PC-9 (cell line): Measurements from ENCODE around the gene ELP5. TPM values are rescaled to one million over a fixed set of nuclear protein-coding genes. Genes with fewer than 3 reads are reported as not detected.

Source experiments
- BruUV-seq: library from RNA; stranded (reverse); fragments of 400-500 nt; replicated peaks from 2 replicates; lab custom pipeline; 2021; lab: Mats Ljungman, UMichigan
- CTCF ChIA-PET: fragments of 300-600 bp; sonication (Branson Sonifier 250); formaldehyde crosslinking; loops from one replicate; lab custom pipeline; 2022; ENCODE audit warnings: antibody characterized with exemption; lab: Charles Lee
- POLR2A ChIA-PET: fragments of 300-600 bp; sonication (Branson Sonifier 250); formaldehyde crosslinking; loops from one replicate; lab custom pipeline; 2022; ENCODE audit warnings: antibody characterized with exemption; ENCODE audit not compliant: unreplicated experiment; lab: Charles Lee
- DNase-seq, 2 experiments: peaks; one replicate each; pipeline versions ENCODE4 v3.0.0 to v3.0.0-alpha.2; 2015 to 2022; ENCODE audit warnings: mixed read lengths in 1 of 2
- H2AFZ ChIP-seq: fragments of 200-600 bp; sonication (generic); 2 replicates; pipeline ENCODE4 v1.8.1; 2017; ENCODE audit warnings: antibody characterized with exemption
- H3F3A ChIP-seq: fragments of 200-600 bp; sonication (generic); 2 replicates; pipeline ENCODE4 v1.8.1; 2017; ENCODE audit warnings: antibody characterized with exemption, mild to moderate bottlenecking, low read depth; ENCODE audit not compliant: insufficient read depth
- H3K27ac ChIP-seq: fragments of 200-600 bp; sonication (generic); 2 replicates; pipeline ENCODE4 v1.6.1; 2016; ENCODE audit warnings: mixed run types
- H3K27me3 ChIP-seq: fragments of 200-600 bp; sonication (generic); 2 replicates; pipeline ENCODE4 v1.6.1; 2016; ENCODE audit warnings: low read depth, mixed run types; ENCODE audit not compliant: insufficient read depth
- H3K36me3 ChIP-seq: fragments of 200-600 bp; sonication (generic); 2 replicates; pipeline ENCODE4 v1.6.1; 2016; ENCODE audit warnings: low read depth, mixed run types
- H3K4me1 ChIP-seq: fragments of 200-600 bp; sonication (generic); replicated peaks from 2 replicates; pipeline ENCODE4 v1.6.1; 2016; ENCODE audit warnings: mixed run types; ENCODE audit not compliant: insufficient read depth
- H3K4me2 ChIP-seq: fragments of 200-600 bp; sonication (generic); 2 replicates; pipeline ENCODE4 v1.6.1; 2017; ENCODE audit warnings: mixed run types
- H3K4me3 ChIP-seq: fragments of 200-600 bp; sonication (generic); 2 replicates; pipeline ENCODE4 v1.6.1; 2016; ENCODE audit warnings: mixed run types
- H3K79me2 ChIP-seq: fragments of 200-600 bp; sonication (generic); 2 replicates; pipeline ENCODE4 v1.6.1; 2017; ENCODE audit warnings: low read depth, mixed run types
- H3K9me2 ChIP-seq: fragments of 200-600 bp; sonication (generic); 2 replicates; pipeline ENCODE4 v1.8.1; 2017; ENCODE audit warnings: mild to moderate bottlenecking; ENCODE audit not compliant: insufficient read depth
- H3K9me3 ChIP-seq: fragments of 200-600 bp; sonication (generic); 2 replicates; pipeline ENCODE4 v1.8.1; 2016; ENCODE audit warnings: low read depth; ENCODE audit not compliant: insufficient read depth
- H4K20me1 ChIP-seq: fragments of 200-600 bp; sonication (generic); 2 replicates; pipeline ENCODE4 v1.8.1; 2017; ENCODE audit not compliant: insufficient read depth
- CTCF ChIP-seq: fragments of 200-600 bp; sonication (generic); conservative IDR thresholded peaks from 2 replicates; pipeline ENCODE4 v1.6.1; 2017; ENCODE audit warnings: mixed run types, antibody characterized with exemption, mild to moderate bottlenecking, moderate library complexity
- EZH2 ChIP-seq: fragments of 200-600 bp; sonication (generic); IDR thresholded peaks from 2 replicates; pipeline ENCODE4 v1.8.0; 2017; ENCODE audit warnings: antibody characterized with exemption, low read depth
- intact Hi-C: fragments of 100-400 bp; cut with micrococcal nuclease; formaldehyde crosslinking; loops from one replicate; pipeline ENCODE4 v1.10.0; 2022; ENCODE audit not compliant: unreplicated experiment
- microRNA-seq: library from miRNA; unstranded; fragments of <30 nt; microRNA quantifications from one replicate; pipeline ENCODE4 v1.2.0, GENCODE V29; 2021; ENCODE audit warnings: borderline number of aligned reads, borderline replicate concordance
- total RNA-seq: library from RNA; stranded (reverse); gene quantifications from 2 replicates; pipeline ENCODE4 v1.2.3, GENCODE V29; 2021

ELP5 gene
- total RNA-seq, 1 experiment from 2014 or later: 45.1 TPM

GRCh38 chr17:7307686-7308624 is 55.9 kb downstream of the ELP5 start:
- peaks cover 37% of the 10 kb centered on the region for H3K36me3 ChIP-seq
- H2AFZ ChIP-seq: no peak overlapping the region
- H3K27ac ChIP-seq: peak overlapping the region; percentile 96
- H3K79me2 ChIP-seq: peaks cover 51% of the 10 kb centered on the region
- no peaks in the 10 kb centered on the region for H3K9me2 ChIP-seq
- H3K27me3 ChIP-seq: no peaks in the 10 kb centered on the region
- H3K4me1 ChIP-seq: peaks cover 26% of the 10 kb centered on the region
- no peaks in the 10 kb centered on the region for H3K9me3 ChIP-seq
- BruUV-seq: no TSS peak
- peak overlapping the region; percentile 98 for H3K4me2 ChIP-seq
- H4K20me1 ChIP-seq: peaks cover 40% of the 10 kb centered on the region
- intact Hi-C loops: loop anchor here (1.0 to 5.0 kb wide), 5 partner anchors 21 to 381 kb away; partner anchors contain the start of genes CLDN7, NEURL4, POLR2A and WRAP53
- TF ChIP-seq CTCF (no peak), EZH2 (no peak)
- ChIA-PET POLR2A (no interaction called here), CTCF (no interaction called here)
- peaks cover 65% of the 10 kb centered on the region for H3F3A ChIP-seq
- DNase-seq: peak in 1 of 2 experiments; percentile 33
- H3K4me3 ChIP-seq: peak overlapping the region; percentile 86

GRCh38 chr17:7308625-7309433 is 56.8 kb downstream of the ELP5 start:
- peaks cover 33% of the 10 kb centered on the region for H3K4me1 ChIP-seq
- BruUV-seq: TSS peak; percentile 81

More at GRCh38 chr17:7308625-7309433, 56.8 kb downstream of the ELP5 start:
- peak; percentile 77 to 84 for DNase-seq
- Histone ChIP-seq H3K36me3 (peaks cover 42% of the 10 kb centered on the region), H2AFZ (no peak overlapping the region), H3F3A (peaks cover 73% of the 10 kb centered on the region), H3K9me2 (no peaks in the 10 kb centered on the region), H3K4me3 (peak overlapping the region; percentile 86), H4K20me1 (peaks cover 49% of the 10 kb centered on the region), H3K9me3 (no peaks in the 10 kb centered on the region), H3K27me3 (no peaks in the 10 kb centered on the region), H3K4me2 (peak overlapping the region; percentile 98), H3K79me2 (peaks cover 58% of the 10 kb centered on the region), H3K27ac (peak overlapping the region; percentile 96)
- TF ChIP-seq EZH2 (no peak), CTCF (no peak)
- ChIA-PET POLR2A (no interaction called here), CTCF (interaction anchor here (0.6 kb wide), 1 partner anchor 68 kb away, joined by 5 read pairs; no protein-coding TSS in a partner anchor)
- intact Hi-C loops: loop anchor here (2.0 to 5.0 kb wide), 4 partner anchors 20 to 380 kb away; partner anchors contain the start of genes CLDN7, NEURL4 and WRAP53

Small RNAs within 50 kb of the gene (microRNA-seq; reads per million reads assigned to microRNA genes)
- 3,905 reads per million, percentile 86 among the genes with 10 or more reads in this experiment for gene MIR324

Other genes with a start within 250 kb of the ELP5 start
- gene RNASEK, start 239.6 kb upstream of the ELP5 start, total RNA-seq: 196 and 301 TPM in 2 replicates
- gene BCL6B, start 229.2 kb upstream of the ELP5 start, total RNA-seq: 0.28 and 0.48 TPM in 2 replicates
- gene SLC16A13, start 216.2 kb upstream of the ELP5 start, total RNA-seq: 33.4 and 40.6 TPM in 2 replicates
- gene SLC16A11, start 208.1 kb upstream of the ELP5 start, total RNA-seq: not detected in 2 replicates
- not detected in 2 replicates for gene CLEC10A, start 172.0 kb upstream of the ELP5 start, total RNA-seq
- not detected in 2 replicates for gene ASGR2, start 137.4 kb upstream of the ELP5 start, total RNA-seq
- gene ASGR1, start 72.8 kb upstream of the ELP5 start, total RNA-seq: 3.5 and 5.9 TPM in 2 replicates
- 27.1 and 32.8 TPM in 2 replicates for gene DLG4, start 32.4 kb upstream of the ELP5 start, total RNA-seq
- gene ACADVL, start 32.3 kb upstream of the ELP5 start, total RNA-seq: 531 and 604 TPM in 2 replicates
- gene DVL2, start 17.7 kb upstream of the ELP5 start, total RNA-seq: 77.9 and 86.8 TPM in 2 replicates
- 64.5 and 65.8 TPM in 2 replicates for gene PHF23, start 12.8 kb upstream of the ELP5 start, total RNA-seq
- gene GABARAP, start 9.8 kb upstream of the ELP5 start, total RNA-seq: 424 and 457 TPM in 2 replicates
- gene CTDNEP1, start 481 bp upstream of the ELP5 start, total RNA-seq: 173 and 203 TPM in 2 replicates
- 390 and 442 TPM in 2 replicates for gene CLDN7, start 10.3 kb downstream of the ELP5 start, total RNA-seq
- gene SLC2A4, start 29.5 kb downstream of the ELP5 start, total RNA-seq: 1.5 and 1.6 TPM in 2 replicates
- 0.65 and 0.68 TPM in 2 replicates for gene YBX2, start 42.4 kb downstream of the ELP5 start, total RNA-seq
- gene EIF5A, start 55.4 kb downstream of the ELP5 start, total RNA-seq: 806 and 1,298 TPM in 2 replicates
- 43.5 and 61.3 TPM in 2 replicates for gene GPS2, start 63.1 kb downstream of the ELP5 start, total RNA-seq
- gene NEURL4, start 77.1 kb downstream of the ELP5 start, total RNA-seq: 46.5 and 57.9 TPM in 2 replicates
- 10.9 and 28.5 TPM in 2 replicates for gene ACAP1, start 84.3 kb downstream of the ELP5 start, total RNA-seq
- 16.4 and 18.3 TPM in 2 replicates for gene KCTD11, start 99.9 kb downstream of the ELP5 start, total RNA-seq
- gene TMEM95, start 102.9 kb downstream of the ELP5 start, total RNA-seq: 0.45 and 0.50 TPM in 2 replicates
- gene TNK1, start 128.9 kb downstream of the ELP5 start, total RNA-seq: 15.8 and 18.8 TPM in 2 replicates
- gene PLSCR3, start 142.3 kb downstream of the ELP5 start, total RNA-seq: 53.0 and 64.5 TPM in 2 replicates
- gene TMEM256, start 151.9 kb downstream of the ELP5 start, total RNA-seq: 55.4 and 91.7 TPM in 2 replicates
- 86.3 and 98.8 TPM in 2 replicates for gene NLGN2, start 155.6 kb downstream of the ELP5 start, total RNA-seq
- 0.83 and 1.1 TPM in 2 replicates for gene SPEM1, start 168.1 kb downstream of the ELP5 start, total RNA-seq
- gene SPEM2, start 173.4 kb downstream of the ELP5 start, total RNA-seq: 0.50 TPM in 1 of 2 replicates, not detected in the other
- not detected in 2 replicates for gene SPEM3, start 176.6 kb downstream of the ELP5 start, total RNA-seq
- 17.0 and 20.7 TPM in 2 replicates for gene TMEM102, start 183.2 kb downstream of the ELP5 start, total RNA-seq
- 15.2 and 23.2 TPM in 2 replicates for gene FGF11, start 187.3 kb downstream of the ELP5 start, total RNA-seq
- gene CHRNB1, start 192.8 kb downstream of the ELP5 start, total RNA-seq: 31.9 and 53.4 TPM in 2 replicates
- 50.6 and 54.0 TPM in 2 replicates for gene ZBTB4, start 227.4 kb downstream of the ELP5 start, total RNA-seq
- not detected in 2 replicates for gene SLC35G6, start 229.2 kb downstream of the ELP5 start, total RNA-seq
- gene POLR2A, start 232.2 kb downstream of the ELP5 start, total RNA-seq: 149 and 166 TPM in 2 replicates